GM12878 (cell line): Measurements from ENCODE around the gene PADI2. TPM values are rescaled to one million over a fixed set of nuclear protein-coding genes. Genes with fewer than 3 reads are reported as not detected.

ENCODE experiments used
- ATAC-seq: fragments of 200-7000 bp; cut with Tn5 transposase; 3 replicates; pipeline ENCODE4 v1.9.1; 2020; ENCODE audit warnings: mild to moderate bottlenecking, moderate library complexity
- BruUV-seq: library from RNA; stranded (reverse); fragments of 400-500 nt; replicated peaks from 2 replicates; lab custom pipeline; 2021; lab: Mats Ljungman, UMichigan
- CTCF ChIA-PET: fragments of 300-600 bp; sonication (Branson Sonifier 250); formaldehyde crosslinking; extraction: SDS; loops from one replicate; lab custom pipeline; 2021; ENCODE audit warnings: inconsistent platforms; lab: Yijun Ruan, JAX
- POLR2A ChIA-PET: fragments of 350-600 bp; formaldehyde crosslinking; extraction: SDS; loops from one replicate; lab custom pipeline; 2021; ENCODE audit warnings: inconsistent platforms; lab: Charles Lee
- RAD21 ChIA-PET: fragments of 300-600 bp; sonication (Branson Sonifier 250); formaldehyde crosslinking; loops from one replicate; lab custom pipeline; 2023; ENCODE audit warnings: antibody characterized with exemption; ENCODE audit not compliant: unreplicated experiment; lab: Charles Lee
- SMC1A ChIA-PET: fragments of 300-600 bp; sonication (Branson Sonifier 250); formaldehyde crosslinking; loops from one replicate; lab custom pipeline; 2023; ENCODE audit not compliant: unreplicated experiment, uncharacterized antibody; lab: Charles Lee
- DNase-seq: peaks from one replicate; pipeline ENCODE4 v3.0.0-alpha.2; 2011; ENCODE audit warnings: low read depth, low spot score
- FAIRE-seq: peaks from 3 replicates; lab custom pipeline; 2011; peaks lifted over from hg19 to GRCh38; lab: Jason Lieb, UNC
- H2AFZ ChIP-seq: 2 replicates; pipeline ENCODE4 v1.6.0; 2011; ENCODE audit warnings: low read depth, low read length, control low read depth; ENCODE audit not compliant: control insufficient read depth
- H3K27ac ChIP-seq: 2 replicates; pipeline ENCODE4 v1.5.1; 2011; ENCODE audit warnings: control low read depth; ENCODE audit not compliant: control insufficient read depth, insufficient read depth
- H3K27me3 ChIP-seq, 2 experiments: replicated peaks in 1 of 2; 2 replicates each; pipeline versions ENCODE4 v1.6.0 to v1.6.1; 2011; ENCODE audit warnings: low read length in 1 of 2; ENCODE audit not compliant: control insufficient read depth in 2 of 2, insufficient read depth in 2 of 2
- H3K36me3 ChIP-seq, 2 experiments: 2 replicates each; pipeline ENCODE4 v1.5.1; 2011; ENCODE audit warnings: low read length in 1 of 2; ENCODE audit not compliant: control insufficient read depth in 2 of 2, insufficient read depth in 2 of 2
- H3K4me1 ChIP-seq: 2 replicates; pipeline ENCODE4 v1.6.1; 2011; ENCODE audit warnings: mild to moderate bottlenecking, low read length, moderate library complexity, mixed read lengths; ENCODE audit not compliant: control insufficient read depth, insufficient read depth
- H3K4me2 ChIP-seq: 2 replicates; pipeline ENCODE4 v1.6.0; 2011; ENCODE audit warnings: control low read depth; ENCODE audit not compliant: control insufficient read depth, insufficient read depth
- H3K4me3 ChIP-seq: fragments of 200-600 bp; sonication (generic); 2 replicates; pipeline ENCODE4 v1.5.1; 2016
- H3K79me2 ChIP-seq: 2 replicates; pipeline ENCODE4 v1.6.0; 2011; ENCODE audit warnings: low read length; ENCODE audit not compliant: control insufficient read depth, insufficient read depth
- H3K9ac ChIP-seq: 2 replicates; pipeline ENCODE4 v1.8.0; 2011; ENCODE audit warnings: low read length, control low read depth, mixed read lengths; ENCODE audit not compliant: control insufficient read depth, insufficient read depth
- H3K9me3 ChIP-seq: replicated peaks from 3 replicates; pipeline ENCODE4 v1.5.1; 2011; ENCODE audit warnings: mild to moderate bottlenecking, low read length; ENCODE audit not compliant: control insufficient read depth, insufficient read depth
- H4K20me1 ChIP-seq: 2 replicates; pipeline ENCODE4 v1.6.0; 2011; ENCODE audit not compliant: control insufficient read depth, insufficient read depth
- BMI1 ChIP-seq: fragments of 450-650 bp; IDR thresholded peaks from 2 replicates; pipeline ENCODE4 v1.6.1; 2016; ENCODE audit warnings: mild to moderate bottlenecking, moderate library complexity, borderline replicate concordance
- CHD2 ChIP-seq: IDR thresholded peaks from 2 replicates; pipeline ENCODE4 v1.6.1; 2011; ENCODE audit warnings: low read depth, low read length, improper control_type of control experiment, borderline replicate concordance
- HDAC6 ChIP-seq: fragments of 200-600 bp; sonication (generic); IDR thresholded peaks from one replicate; pipeline ENCODE4 v1.8.0; 2017; ENCODE audit warnings: antibody characterized with exemption; ENCODE audit not compliant: unreplicated experiment
- HDGF ChIP-seq: fragments of 450-650 bp; IDR thresholded peaks from 2 replicates; pipeline ENCODE4 v1.6.1; 2016; ENCODE audit warnings: antibody characterized with exemption
- IRF4 ChIP-seq: IDR thresholded peaks from 2 replicates; pipeline ENCODE4 v1.6.1; 2011; ENCODE audit warnings: low read depth, low read length
- JUNB ChIP-seq: IDR thresholded peaks from 2 replicates; pipeline ENCODE4 v1.6.1; 2016; ENCODE audit warnings: antibody characterized with exemption, mild to moderate bottlenecking
- KAT2A ChIP-seq: conservative IDR thresholded peaks from 2 replicates; pipeline ENCODE4 v1.6.1; 2011; ENCODE audit warnings: low read depth, low read length; ENCODE audit not compliant: control insufficient read depth
- POLR2AphosphoS5 ChIP-seq: IDR thresholded peaks from 2 replicates; pipeline ENCODE4 v1.6.1; 2011; ENCODE audit warnings: mild to moderate bottlenecking, low read length, inconsistent platforms
- TARDBP ChIP-seq: IDR thresholded peaks from 2 replicates; pipeline ENCODE4 v1.6.1; 2016; ENCODE audit warnings: borderline replicate concordance
- ZSCAN29 ChIP-seq: fragments of 450-650 bp; IDR thresholded peaks from 2 replicates; pipeline ENCODE4 v1.6.1; 2017; ENCODE audit warnings: mild to moderate bottlenecking, moderate library complexity
- WGBS: methylation state at CpG from one replicate; pipeline ENCODE4 v1.1.6; 2016; ENCODE audit warnings: low lambda C conversion rate; ENCODE audit not compliant: insufficient replicate concordance, insufficient coverage; ENCODE audit errors: missing lambda C conversion rate; 5-methylcytosine and 5-hydroxymethylcytosine counted together
- in situ Hi-C: fragments of 300-500 bp; cut with MboI; formaldehyde crosslinking; loops from 9 replicates; pipeline ENCODE4 v1.14.3; 2018; ENCODE audit warnings: mixed read lengths
- intact Hi-C: fragments of 100-400 bp; cut with micrococcal nuclease; formaldehyde crosslinking; loops from one replicate; pipeline ENCODE4 v1.14.2; 2022; ENCODE audit not compliant: unreplicated experiment
- polyA plus RNA-seq, 11 experiments: library from polyadenylated mRNA; depleted of rRNA in 4 of 11; unstranded in 6 of 11; stranded (reverse) in 5 of 11; fragments of >200 nt; fragmentation: Nextera tagmentation in 4 of 11; fragmentation: Illumina TruSeq in 1 of 11; extraction: Ambion mirVana in 4 of 11; extraction: Trizol in 1 of 11; gene quantifications; 1 replicate in 1 of 11; 2 replicates in 10 of 11; pipeline versions ENCODE4 v1.2.1 to v1.2.3, GENCODE V29; 2011 to 2016; ENCODE audit warnings: inconsistent platforms in 2 of 11, missing spikeins in 2 of 11, low read depth in 1 of 11
- total RNA-seq, 4 experiments: library from RNA; depleted of rRNA in 3 of 4; stranded (reverse); fragments of >200 nt in 3 of 4; fragmentation: Illumina TruSeq in 1 of 4; extraction: Trizol in 1 of 4; gene quantifications; 2 replicates each; pipeline versions ENCODE4 v1.2.1 to v1.2.3, GENCODE V29; 2013 to 2021
- TF ChIP-seq, protein P1 (sequence below): IDR thresholded peaks from 2 replicates; pipeline ENCODE4 v1.6.1; 2012; ENCODE audit warnings: mild to moderate bottlenecking, low read depth, low read length
- TF ChIP-seq, protein P2 (sequence below): fragments of 450-650 bp; IDR thresholded peaks from 2 replicates; pipeline ENCODE4 v1.6.1; 2017; ENCODE audit warnings: borderline replicate concordance
- TF ChIP-seq, protein P3 (sequence below), 3 experiments: IDR thresholded peaks in 2 of 3; conservative IDR thresholded peaks in 1 of 3; 2 replicates each; pipeline ENCODE4 v1.5.1; 2011; ENCODE audit warnings: low read depth in 3 of 3, low read length in 3 of 3, mild to moderate bottlenecking in 3 of 3, control low read depth in 2 of 3, moderate library complexity in 2 of 3, inconsistent platforms in 1 of 3, mixed read lengths in 1 of 3; ENCODE audit not compliant: control insufficient read depth in 2 of 3, insufficient read depth in 1 of 3; ENCODE audit errors: extremely low read depth in 1 of 3
- TF ChIP-seq, protein P4 (sequence below): fragments of 450-650 bp; formaldehyde crosslinking; IDR thresholded peaks from 2 replicates; pipeline ENCODE4 v1.5.0; 2022; ENCODE audit warnings: mild to moderate bottlenecking, missing genetic modification characterization

The PADI2 gene
- total and polyA plus RNA-seq, 10 of the 15 experiments (the other 5 are each of a cell fraction or from before 2014, with no cell fraction given), result 0.05 to 3.0 (median 0.10) TPM; not detected in 1

DNA sequence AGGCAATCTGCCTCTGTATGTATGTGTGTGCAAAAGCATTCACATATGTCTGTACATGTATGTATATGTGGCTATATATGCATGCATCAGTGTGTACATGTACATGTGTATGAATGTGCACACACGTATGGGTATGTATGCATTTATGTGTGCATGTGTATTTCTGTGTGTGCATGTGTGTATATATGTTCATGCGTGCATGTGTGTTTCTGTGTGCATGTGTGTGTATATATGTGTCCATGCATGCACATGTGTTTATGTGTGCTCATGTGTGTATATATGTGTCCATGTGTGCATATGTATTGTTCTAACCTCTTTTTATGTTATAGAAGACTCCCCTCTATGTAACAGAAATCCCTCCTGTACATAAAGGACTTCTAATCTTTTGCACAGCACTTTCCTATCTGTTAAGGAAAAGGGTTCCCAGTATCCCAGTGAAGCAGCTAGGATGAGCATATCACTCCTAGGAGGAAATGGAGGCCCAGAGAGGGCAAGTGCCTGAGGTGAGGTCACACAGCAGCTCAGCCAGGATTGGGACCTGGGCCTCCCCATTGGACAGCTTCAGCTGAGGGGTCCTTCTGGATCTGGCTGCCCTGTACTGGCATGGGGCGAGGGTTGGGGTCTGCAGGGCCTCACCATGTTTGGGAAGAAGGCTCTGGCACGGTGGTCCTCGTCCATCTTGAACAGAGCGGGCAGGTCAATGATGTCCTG is 49.6 kb downstream of the PADI2 start:
- ChIA-PET SMC1A (no interaction called here), POLR2A (no interaction called here), CTCF (no interaction called here), RAD21 (no interaction called here)
- no peaks in the 10 kb centered on the region for H3K4me1 ChIP-seq
- in situ Hi-C loops, result no loop called here
- WGBS, result 37% methylated on average over 6 of the region's 6 CpGs
- DNase-seq (no peak), ATAC-seq (no peak), FAIRE-seq (no peak)
- H3K9me3 ChIP-seq, result peaks cover 2% of the 10 kb centered on the region; the same call in 2 of the 3 replicates
- intact Hi-C loops, result no loop called here
- no peak overlapping the region for H3K9ac ChIP-seq
- H4K20me1 ChIP-seq, result no peaks in the 10 kb centered on the region
- no peak overlapping the region for H3K27ac ChIP-seq
- H3K27me3 ChIP-seq, result no peaks in the 10 kb centered on the region
- no peak overlapping the region for H2AFZ ChIP-seq
- H3K4me3 ChIP-seq, result no peak overlapping the region
- no peaks in the 10 kb centered on the region for H3K36me3 ChIP-seq
- no peak overlapping the region for H3K4me2 ChIP-seq
- no TSS peak for BruUV-seq
- no peaks in the 10 kb centered on the region for H3K79me2 ChIP-seq
- no peak for TF ChIP-seq HDGF
- no peak for TF ChIP-seq POLR2AphosphoS5
- TF ChIP-seq HDAC6, result no peak
- no peak for TF ChIP-seq IRF4
- TF ChIP-seq TARDBP, result no peak
- TF ChIP-seq, protein P1, sequence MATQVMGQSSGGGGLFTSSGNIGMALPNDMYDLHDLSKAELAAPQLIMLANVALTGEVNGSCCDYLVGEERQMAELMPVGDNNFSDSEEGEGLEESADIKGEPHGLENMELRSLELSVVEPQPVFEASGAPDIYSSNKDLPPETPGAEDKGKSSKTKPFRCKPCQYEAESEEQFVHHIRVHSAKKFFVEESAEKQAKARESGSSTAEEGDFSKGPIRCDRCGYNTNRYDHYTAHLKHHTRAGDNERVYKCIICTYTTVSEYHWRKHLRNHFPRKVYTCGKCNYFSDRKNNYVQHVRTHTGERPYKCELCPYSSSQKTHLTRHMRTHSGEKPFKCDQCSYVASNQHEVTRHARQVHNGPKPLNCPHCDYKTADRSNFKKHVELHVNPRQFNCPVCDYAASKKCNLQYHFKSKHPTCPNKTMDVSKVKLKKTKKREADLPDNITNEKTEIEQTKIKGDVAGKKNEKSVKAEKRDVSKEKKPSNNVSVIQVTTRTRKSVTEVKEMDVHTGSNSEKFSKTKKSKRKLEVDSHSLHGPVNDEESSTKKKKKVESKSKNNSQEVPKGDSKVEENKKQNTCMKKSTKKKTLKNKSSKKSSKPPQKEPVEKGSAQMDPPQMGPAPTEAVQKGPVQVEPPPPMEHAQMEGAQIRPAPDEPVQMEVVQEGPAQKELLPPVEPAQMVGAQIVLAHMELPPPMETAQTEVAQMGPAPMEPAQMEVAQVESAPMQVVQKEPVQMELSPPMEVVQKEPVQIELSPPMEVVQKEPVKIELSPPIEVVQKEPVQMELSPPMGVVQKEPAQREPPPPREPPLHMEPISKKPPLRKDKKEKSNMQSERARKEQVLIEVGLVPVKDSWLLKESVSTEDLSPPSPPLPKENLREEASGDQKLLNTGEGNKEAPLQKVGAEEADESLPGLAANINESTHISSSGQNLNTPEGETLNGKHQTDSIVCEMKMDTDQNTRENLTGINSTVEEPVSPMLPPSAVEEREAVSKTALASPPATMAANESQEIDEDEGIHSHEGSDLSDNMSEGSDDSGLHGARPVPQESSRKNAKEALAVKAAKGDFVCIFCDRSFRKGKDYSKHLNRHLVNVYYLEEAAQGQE, result no peak
- TF ChIP-seq KAT2A, result no peak
- TF ChIP-seq, protein P2, sequence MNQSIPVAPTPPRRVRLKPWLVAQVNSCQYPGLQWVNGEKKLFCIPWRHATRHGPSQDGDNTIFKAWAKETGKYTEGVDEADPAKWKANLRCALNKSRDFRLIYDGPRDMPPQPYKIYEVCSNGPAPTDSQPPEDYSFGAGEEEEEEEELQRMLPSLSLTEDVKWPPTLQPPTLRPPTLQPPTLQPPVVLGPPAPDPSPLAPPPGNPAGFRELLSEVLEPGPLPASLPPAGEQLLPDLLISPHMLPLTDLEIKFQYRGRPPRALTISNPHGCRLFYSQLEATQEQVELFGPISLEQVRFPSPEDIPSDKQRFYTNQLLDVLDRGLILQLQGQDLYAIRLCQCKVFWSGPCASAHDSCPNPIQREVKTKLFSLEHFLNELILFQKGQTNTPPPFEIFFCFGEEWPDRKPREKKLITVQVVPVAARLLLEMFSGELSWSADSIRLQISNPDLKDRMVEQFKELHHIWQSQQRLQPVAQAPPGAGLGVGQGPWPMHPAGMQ, result no peak
- TF ChIP-seq, protein P3, sequence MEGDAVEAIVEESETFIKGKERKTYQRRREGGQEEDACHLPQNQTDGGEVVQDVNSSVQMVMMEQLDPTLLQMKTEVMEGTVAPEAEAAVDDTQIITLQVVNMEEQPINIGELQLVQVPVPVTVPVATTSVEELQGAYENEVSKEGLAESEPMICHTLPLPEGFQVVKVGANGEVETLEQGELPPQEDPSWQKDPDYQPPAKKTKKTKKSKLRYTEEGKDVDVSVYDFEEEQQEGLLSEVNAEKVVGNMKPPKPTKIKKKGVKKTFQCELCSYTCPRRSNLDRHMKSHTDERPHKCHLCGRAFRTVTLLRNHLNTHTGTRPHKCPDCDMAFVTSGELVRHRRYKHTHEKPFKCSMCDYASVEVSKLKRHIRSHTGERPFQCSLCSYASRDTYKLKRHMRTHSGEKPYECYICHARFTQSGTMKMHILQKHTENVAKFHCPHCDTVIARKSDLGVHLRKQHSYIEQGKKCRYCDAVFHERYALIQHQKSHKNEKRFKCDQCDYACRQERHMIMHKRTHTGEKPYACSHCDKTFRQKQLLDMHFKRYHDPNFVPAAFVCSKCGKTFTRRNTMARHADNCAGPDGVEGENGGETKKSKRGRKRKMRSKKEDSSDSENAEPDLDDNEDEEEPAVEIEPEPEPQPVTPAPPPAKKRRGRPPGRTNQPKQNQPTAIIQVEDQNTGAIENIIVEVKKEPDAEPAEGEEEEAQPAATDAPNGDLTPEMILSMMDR (IDR thresholded peaks at IDR 0.05 in 2 of 3, conservative IDR thresholded peaks at IDR 0.05 in 1 of 3; ENCODE audit: control insufficient read depth in 2 of 3, extremely low read depth in 1 of 3, insufficient read depth in 1 of 3, low read depth in 3 of 3, low read length in 3 of 3), result no peak
- TF ChIP-seq JUNB, result no peak
- no peak for TF ChIP-seq ZSCAN29
- no peak for TF ChIP-seq CHD2
- TF ChIP-seq, protein P4, sequence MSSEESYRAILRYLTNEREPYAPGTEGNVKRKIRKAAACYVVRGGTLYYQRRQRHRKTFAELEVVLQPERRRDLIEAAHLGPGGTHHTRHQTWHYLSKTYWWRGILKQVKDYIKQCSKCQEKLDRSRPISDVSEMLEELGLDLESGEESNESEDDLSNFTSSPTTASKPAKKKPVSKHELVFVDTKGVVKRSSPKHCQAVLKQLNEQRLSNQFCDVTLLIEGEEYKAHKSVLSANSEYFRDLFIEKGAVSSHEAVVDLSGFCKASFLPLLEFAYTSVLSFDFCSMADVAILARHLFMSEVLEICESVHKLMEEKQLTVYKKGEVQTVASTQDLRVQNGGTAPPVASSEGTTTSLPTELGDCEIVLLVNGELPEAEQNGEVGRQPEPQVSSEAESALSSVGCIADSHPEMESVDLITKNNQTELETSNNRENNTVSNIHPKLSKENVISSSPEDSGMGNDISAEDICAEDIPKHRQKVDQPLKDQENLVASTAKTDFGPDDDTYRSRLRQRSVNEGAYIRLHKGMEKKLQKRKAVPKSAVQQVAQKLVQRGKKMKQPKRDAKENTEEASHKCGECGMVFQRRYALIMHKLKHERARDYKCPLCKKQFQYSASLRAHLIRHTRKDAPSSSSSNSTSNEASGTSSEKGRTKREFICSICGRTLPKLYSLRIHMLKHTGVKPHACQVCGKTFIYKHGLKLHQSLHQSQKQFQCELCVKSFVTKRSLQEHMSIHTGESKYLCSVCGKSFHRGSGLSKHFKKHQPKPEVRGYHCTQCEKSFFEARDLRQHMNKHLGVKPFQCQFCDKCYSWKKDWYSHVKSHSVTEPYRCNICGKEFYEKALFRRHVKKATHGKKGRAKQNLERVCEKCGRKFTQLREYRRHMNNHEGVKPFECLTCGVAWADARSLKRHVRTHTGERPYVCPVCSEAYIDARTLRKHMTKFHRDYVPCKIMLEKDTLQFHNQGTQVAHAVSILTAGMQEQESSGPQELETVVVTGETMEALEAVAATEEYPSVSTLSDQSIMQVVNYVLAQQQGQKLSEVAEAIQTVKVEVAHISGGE (CRISPR knock-in tag), result no peak
- TF ChIP-seq BMI1, result no peak
